NCI-H526 treated with DMSO at 0.1 percent for 48 hours (cell line): ENCODE results near the gene VEGFA.
A peak's percentile ranks its signal among the peaks of the same experiment; 100 is the strongest.
"Not testable (repeated sequence)": the region's sequence is repeated elsewhere in the genome, so short reads cannot be mapped to it uniquely, and the experiment has no call there.

ENCODE experiments used
- DNase-seq: peaks from one replicate; lab custom pipeline; 2025; lab: John Stamatoyannopoulos, UW

The VEGFA gene

DNA sequence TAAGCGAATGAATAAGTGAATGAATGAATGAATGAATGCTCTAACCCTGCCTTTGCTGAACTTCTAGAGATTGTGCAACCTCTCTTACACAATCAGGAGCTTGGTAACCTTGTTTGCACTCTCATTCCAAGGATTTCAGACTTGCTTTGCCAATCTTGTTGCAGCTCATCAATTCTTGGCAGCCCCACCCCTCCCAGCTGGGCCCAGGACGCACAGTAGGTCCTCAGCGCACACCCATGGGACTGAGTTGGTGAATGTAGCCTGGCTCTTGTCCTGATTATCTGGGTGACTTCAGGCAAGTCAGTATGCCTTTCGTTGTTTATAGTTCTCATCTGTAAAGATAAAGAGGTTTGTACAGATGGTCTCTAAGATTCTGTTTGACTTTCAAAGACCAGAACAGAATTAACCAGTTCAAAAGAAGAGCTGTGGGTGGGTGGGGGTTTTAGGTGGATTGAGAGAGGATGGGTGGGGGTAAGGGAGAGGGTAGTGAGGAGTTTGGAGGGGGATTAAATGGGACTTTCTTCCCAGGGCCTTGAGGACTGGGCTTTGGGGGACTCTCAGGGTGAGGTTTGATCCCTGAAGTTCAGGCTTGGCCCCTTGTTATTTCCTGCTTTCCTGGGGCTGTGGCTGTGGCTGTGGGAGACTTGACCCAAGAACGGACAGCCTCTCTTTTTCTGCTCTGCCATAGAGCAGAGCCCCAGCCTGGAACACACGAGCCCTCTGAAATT, 33.2 kb downstream of the VEGFA start:
- no peak for DNase-seq

GRCh38 chr6:43803783-43804549, 34.0 kb downstream of the VEGFA start:
- no peak for DNase-seq

GRCh38 chr6:43804550-43805223, 34.7 kb downstream of the VEGFA start:
- no peak for DNase-seq

DNA sequence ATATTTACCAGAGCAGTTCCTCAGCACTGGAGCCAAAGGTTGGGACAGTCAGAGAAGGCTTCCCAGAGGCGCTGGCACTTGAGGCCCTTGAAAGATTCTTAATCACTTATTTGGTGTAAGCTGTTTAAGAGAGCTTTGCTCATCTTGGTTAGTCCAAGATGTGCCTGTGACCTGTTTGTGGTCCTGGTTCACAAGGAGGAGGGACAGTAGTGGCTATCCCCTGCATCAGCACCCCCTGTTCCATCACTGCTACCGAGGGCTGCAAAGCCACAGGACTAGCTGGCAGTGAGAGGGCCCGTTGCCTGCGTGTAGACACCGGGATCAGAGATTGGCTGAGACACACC, 35.7 kb downstream of the VEGFA start:
- DNase-seq: no peak

GRCh38 chr6:43806043-43806757, 36.2 kb downstream of the VEGFA start:
- DNase-seq: peak; percentile 50

DNA sequence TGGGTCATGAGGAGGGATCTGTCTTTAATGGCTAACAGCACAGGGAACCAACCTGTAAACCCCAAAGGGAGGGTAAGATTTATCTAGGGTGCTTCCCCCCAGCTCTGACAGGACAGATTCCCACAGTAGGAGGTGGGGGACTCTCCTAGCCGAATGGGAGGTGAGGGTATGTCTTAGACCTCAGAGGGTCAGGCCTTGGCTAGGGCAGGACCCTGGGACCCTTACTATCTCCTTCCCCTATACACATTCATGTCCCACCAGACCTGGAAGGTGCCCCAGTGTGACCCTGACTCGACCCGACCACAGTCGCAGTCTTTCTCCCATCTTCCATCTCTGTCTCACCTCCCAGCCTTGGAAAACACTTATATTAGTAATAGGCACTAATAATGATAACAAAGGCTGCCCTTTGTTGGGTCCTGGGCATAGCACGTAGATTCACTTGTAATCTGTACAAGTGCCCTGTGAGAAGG, 36.8 kb downstream of the VEGFA start:
- no peak for DNase-seq

- peak; percentile 66 for DNase-seq
These were observed 37.4 kb downstream of the VEGFA start for GRCh38 chr6:43807228-43808061.

DNA sequence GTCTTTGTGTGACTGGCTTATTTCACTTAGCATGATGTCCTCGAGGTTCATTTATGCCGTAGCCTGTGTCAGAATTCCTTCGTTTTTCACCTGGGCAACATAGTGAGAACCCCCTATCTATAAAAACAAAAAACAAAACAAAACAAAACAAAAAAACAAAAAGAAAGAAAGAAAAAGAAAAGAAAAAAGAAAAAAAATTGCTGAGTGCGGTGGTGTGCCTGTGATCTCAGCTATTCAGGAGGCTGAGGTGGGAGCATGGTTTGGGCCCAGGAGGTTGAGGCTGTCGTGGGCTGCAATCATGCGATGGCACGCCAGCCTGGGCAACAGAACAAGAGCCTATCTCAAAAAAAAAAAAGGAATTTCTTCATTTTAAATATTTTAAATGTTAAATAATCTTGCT, 38.4 kb downstream of the VEGFA start:
- DNase-seq: no peak

- peak; percentile 47 for DNase-seq
These were observed 39.6 kb downstream of the VEGFA start for GRCh38 chr6:43809417-43810305.

- DNase-seq: no peak
These were observed 41.1 kb downstream of the VEGFA start for GRCh38 chr6:43810965-43811732.

DNA sequence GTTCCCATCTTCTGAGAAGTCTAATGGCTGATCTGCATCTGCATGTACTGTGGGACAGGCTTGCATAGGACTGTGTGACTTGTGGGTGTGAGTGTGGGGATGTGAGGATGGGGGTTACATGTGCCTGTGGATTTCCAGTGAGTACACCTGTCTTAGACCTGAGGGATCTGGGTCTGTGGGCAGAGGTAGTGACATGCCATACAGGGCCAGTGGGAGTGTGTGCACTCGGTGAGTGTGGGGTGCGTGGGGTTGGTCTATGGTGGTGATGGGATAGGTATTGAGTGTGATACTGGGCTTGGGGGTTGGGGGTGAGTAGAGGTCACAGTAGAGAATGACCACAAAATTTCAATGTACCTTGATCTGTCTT, 41.7 kb downstream of the VEGFA start:
- no peak for DNase-seq

DNA sequence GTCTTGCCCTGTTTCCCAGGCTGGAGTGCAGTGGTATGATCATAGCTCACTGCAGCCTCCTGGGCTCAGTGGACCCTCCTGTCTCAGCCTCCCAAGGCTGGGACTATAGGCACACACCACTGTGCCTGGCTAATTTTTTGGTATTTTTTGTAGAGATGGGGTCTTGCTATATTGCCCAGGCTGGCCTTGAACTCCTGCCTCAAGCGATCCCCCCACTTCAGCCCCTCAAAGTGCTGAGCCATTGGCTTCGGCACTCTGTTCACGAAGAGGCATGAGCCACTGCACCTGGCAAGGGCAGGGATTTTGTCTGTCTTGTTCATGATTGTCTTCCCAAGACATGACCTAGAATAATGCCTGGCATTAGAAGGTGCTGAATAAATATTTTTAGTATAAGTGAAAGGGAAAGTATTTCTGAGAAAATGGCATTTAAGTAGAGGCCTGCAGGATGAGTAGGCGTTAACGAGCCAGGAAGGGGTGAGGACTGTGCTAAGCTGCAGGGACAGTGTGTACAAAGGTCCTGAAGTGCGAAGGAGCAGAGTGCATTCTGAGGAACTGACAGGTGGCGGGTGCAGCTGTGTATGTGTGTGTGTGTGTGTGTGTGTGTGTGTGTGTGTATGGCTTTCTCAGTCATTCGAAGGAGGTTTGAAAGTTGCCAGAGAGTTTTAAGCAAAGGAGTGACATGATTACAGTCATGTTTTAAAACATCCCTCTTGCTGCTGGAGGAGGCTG, 43.0 kb downstream of the VEGFA start:
- DNase-seq: no peak

GRCh38 chr6:43814111-43814510, 44.1 kb downstream of the VEGFA start:
- DNase-seq: no peak

DNA sequence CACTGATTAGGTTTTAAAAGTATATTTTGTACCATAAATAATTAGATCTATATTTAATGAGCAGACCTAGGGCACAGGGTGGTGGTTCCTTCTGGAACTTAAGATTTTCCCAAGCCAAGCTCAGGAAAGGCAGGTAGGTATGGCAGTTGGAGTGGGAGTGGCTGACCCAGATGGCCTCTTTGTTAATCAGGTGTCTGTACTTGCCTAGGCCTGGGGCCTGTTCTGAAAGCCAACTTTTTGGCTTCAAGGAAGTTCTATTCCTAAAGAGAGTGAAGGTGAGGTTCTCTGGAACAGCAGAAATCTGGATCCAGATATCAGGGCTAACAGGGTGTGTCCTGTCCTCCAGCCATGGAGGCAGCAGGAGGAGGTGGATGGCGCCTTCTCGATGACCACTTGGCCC, 44.9 kb downstream of the VEGFA start:
- no peak for DNase-seq

DNA sequence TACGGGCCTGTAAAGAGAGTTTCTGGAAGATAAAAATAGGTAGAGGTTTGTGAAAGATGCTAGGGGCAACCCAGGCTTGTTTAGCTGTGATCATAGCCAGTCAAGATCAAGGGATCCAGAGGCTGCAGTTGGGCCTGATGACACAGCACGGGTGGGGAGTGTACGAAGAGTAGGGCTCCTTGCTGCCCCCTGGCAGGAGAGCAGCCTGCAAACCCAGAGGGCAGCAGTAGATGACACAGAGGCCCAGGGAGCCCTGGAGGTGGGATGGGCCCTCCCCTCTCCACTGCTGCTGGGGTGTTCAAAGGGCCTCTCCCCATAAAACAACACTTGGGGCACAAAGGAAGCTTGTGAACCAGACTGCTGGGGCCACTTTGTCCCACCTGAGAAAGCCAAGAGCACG, 47.2 kb downstream of the VEGFA start:
- DNase-seq: no peak

- not testable (repeated sequence) for DNase-seq
These were observed 49.0 kb downstream of the VEGFA start for GRCh38 chr6:43818973-43819372.

DNA sequence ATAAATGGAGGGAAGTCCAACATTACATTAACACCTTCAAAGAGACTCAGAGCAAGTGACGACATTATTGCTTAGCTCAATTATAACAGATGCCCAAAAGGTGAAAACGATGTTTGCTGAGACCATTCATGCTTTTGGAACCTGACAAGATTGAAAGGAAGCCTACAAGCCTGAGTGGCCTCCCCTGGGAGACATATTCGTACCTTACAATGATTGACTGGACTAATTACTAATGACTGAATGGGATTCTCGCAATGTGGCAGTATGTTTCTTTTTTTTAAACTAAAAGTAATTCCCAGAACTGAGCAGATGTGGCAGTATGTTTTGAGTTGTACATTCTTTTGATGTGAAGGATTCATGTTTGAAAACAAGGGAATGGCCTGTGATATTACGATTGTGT, 49.9 kb downstream of the VEGFA start:
- no peak for DNase-seq

- DNase-seq: no peak
These were observed 50.5 kb downstream of the VEGFA start for GRCh38 chr6:43820486-43820885.
